GM19397 (cell line): ENCODE results near the gene GAP43.

Source experiments
- ATAC-seq: cut with Tn5 transposase; IDR thresholded peaks from one replicate; pipeline ENCODE4 v1.9.1; 2021; ENCODE audit warnings: mild to moderate bottlenecking, moderate library complexity; ENCODE audit not compliant: unreplicated experiment

Gene GAP43

GRCh38 chr3:115627180-115628074, 4.1 kb downstream of the GAP43 start:
- peak; percentile 78 for ATAC-seq

GRCh38 chr3:115628075-115628412, 4.7 kb downstream of the GAP43 start:
- ATAC-seq, result peak; percentile 42

- no peak for ATAC-seq
These were observed 7.5 kb downstream of the GAP43 start for GRCh38 chr3:115630850-115631249.

DNA sequence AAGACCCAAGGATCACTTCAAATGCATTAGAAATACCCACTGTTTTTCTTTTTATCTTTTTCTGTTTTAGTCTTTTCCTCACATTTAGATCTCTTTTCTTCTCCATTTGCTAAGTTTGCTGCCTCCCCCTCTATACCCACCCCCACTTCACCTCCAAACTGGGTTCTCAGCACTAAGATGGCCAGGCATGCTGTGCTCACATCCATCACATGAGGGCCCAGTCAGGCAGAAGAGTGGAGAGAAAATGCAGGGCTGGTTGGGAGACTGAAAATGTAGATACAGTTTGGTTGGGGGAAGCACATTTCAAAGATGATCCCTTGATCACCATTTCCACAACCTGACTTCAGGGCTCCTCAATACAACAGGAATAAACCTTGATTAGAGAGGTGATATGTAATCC, 8.7 kb downstream of the GAP43 start:
- no peak for ATAC-seq

- no peak for ATAC-seq
These were observed 10.2 kb downstream of the GAP43 start for GRCh38 chr3:115633467-115633866.

- ATAC-seq, result no peak
These were observed 10.7 kb downstream of the GAP43 start for GRCh38 chr3:115634052-115634451.

DNA sequence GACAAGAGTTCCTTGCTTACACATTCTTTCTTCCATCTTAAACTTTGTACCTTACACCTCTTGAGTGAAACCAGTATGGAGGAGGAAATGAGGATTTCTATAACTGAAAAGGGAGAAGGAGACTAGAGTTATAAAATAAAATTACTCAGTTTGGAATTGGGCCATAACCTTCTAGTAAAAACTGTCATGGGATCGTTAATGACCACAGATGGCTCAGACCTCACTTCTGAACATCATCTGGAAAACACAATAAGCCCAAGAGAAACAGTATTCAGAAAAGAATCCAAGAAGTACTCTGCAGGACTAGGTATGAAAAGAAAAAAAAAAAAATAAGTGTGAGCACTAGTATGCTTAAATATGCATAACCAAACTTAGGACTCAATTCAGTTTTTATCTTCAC, 12.1 kb downstream of the GAP43 start:
- no peak for ATAC-seq

- ATAC-seq, result no peak
These were observed 14.9 kb downstream of the GAP43 start for GRCh38 chr3:115638241-115638640.

GRCh38 chr3:115638991-115639390, 15.7 kb downstream of the GAP43 start:
- no peak for ATAC-seq

DNA sequence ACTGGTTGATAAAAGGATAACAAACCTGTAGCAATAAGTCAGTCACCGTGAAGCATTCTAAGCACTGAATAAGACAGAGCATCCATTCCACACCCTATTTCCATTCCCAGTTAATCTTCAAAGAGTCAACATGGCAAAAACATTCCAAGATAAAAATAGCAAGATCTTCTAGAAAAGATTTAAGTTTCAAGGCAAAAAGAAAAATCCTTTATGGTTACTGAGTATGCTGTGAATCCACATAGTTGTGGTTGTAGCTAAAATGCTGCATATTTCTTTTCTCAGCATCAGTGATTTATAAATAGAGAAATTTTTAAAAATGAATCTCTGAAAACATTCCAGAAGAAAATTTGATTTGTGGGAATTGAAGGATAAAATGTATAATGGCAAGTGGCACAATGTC, 21.1 kb downstream of the GAP43 start:
- no peak for ATAC-seq

- ATAC-seq, result no peak
These were observed 22.8 kb downstream of the GAP43 start for GRCh38 chr3:115646027-115646690.

DNA sequence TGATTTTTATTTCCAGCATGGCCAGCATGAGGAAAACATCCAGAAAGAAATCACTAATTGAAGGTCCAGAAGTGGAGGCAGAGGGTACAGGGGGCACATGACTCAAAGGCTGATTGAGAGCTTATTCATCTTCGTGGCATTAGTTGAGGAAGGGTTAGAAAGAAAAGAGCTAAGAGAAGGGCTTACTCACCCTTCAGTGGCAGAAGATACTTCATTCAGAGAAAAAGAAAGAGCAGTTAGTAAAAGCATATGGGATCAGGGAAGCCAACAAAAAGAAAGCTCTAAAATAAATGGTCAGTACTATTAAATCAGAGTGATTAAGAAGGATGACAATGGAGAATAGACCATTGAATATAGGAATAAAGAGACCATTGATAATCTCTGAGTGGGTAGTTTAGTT, 25.2 kb downstream of the GAP43 start:
- no peak for ATAC-seq

- peak; percentile 56 for ATAC-seq
These were observed 27.8 kb downstream of the GAP43 start for GRCh38 chr3:115651087-115651486.

- no peak for ATAC-seq
These were observed 28.3 kb downstream of the GAP43 start for GRCh38 chr3:115651599-115651998.

- ATAC-seq, result peak; percentile 69
These were observed 29.4 kb downstream of the GAP43 start for GRCh38 chr3:115652738-115653137.

GRCh38 chr3:115655761-115656282, 32.5 kb downstream of the GAP43 start:
- ATAC-seq, result no peak

DNA sequence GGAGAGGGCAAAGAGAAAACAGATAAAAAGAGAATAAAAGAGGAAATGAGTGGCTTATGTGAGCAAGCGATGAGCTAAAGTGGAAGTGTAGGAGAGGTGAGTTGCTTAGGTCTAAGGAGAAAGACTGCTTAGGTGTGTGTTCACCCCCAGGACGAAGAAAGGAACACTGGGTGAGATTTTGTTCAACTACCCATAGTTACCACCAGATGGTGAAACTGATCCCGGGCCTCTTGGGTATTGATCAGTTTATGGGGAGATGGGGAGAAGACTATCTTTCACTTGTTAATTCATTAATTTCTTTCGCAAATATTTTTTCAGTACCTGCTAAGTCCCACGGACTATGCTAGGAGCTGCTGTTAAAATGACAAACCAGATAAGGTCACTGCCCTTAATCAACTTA, 33.9 kb downstream of the GAP43 start:
- no peak for ATAC-seq

DNA sequence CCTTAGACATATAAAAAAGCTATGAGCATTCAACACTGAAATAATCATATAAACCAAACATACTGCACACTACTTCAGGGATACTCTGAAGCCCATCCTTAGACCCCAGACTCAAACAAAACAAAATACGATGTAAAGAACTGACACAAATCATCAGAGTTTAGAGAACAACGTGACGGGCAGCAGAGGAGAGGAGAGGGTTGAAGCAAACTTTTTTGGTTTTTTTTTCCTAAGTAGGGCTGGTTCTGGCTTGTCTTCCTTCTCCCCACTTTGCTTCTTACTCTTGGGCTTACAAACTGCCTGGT, 34.7 kb downstream of the GAP43 start:
- no peak for ATAC-seq

- ATAC-seq, result peak; percentile 93
These were observed 35.2 kb downstream of the GAP43 start for GRCh38 chr3:115658337-115659181.

GRCh38 chr3:115659253-115660220, 36.2 kb downstream of the GAP43 start:
- ATAC-seq, result peak; percentile 4
